GM18858 (cell line): ENCODE results near the gene CCDC80.
A peak's percentile ranks its signal among the peaks of the same experiment; 100 is the strongest.

Experiments used
- ATAC-seq: cut with Tn5 transposase; IDR thresholded peaks from one replicate; pipeline ENCODE4 v1.9.1; 2021; ENCODE audit not compliant: unreplicated experiment

CCDC80 gene, protein sequence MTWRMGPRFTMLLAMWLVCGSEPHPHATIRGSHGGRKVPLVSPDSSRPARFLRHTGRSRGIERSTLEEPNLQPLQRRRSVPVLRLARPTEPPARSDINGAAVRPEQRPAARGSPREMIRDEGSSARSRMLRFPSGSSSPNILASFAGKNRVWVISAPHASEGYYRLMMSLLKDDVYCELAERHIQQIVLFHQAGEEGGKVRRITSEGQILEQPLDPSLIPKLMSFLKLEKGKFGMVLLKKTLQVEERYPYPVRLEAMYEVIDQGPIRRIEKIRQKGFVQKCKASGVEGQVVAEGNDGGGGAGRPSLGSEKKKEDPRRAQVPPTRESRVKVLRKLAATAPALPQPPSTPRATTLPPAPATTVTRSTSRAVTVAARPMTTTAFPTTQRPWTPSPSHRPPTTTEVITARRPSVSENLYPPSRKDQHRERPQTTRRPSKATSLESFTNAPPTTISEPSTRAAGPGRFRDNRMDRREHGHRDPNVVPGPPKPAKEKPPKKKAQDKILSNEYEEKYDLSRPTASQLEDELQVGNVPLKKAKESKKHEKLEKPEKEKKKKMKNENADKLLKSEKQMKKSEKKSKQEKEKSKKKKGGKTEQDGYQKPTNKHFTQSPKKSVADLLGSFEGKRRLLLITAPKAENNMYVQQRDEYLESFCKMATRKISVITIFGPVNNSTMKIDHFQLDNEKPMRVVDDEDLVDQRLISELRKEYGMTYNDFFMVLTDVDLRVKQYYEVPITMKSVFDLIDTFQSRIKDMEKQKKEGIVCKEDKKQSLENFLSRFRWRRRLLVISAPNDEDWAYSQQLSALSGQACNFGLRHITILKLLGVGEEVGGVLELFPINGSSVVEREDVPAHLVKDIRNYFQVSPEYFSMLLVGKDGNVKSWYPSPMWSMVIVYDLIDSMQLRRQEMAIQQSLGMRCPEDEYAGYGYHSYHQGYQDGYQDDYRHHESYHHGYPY

DNA sequence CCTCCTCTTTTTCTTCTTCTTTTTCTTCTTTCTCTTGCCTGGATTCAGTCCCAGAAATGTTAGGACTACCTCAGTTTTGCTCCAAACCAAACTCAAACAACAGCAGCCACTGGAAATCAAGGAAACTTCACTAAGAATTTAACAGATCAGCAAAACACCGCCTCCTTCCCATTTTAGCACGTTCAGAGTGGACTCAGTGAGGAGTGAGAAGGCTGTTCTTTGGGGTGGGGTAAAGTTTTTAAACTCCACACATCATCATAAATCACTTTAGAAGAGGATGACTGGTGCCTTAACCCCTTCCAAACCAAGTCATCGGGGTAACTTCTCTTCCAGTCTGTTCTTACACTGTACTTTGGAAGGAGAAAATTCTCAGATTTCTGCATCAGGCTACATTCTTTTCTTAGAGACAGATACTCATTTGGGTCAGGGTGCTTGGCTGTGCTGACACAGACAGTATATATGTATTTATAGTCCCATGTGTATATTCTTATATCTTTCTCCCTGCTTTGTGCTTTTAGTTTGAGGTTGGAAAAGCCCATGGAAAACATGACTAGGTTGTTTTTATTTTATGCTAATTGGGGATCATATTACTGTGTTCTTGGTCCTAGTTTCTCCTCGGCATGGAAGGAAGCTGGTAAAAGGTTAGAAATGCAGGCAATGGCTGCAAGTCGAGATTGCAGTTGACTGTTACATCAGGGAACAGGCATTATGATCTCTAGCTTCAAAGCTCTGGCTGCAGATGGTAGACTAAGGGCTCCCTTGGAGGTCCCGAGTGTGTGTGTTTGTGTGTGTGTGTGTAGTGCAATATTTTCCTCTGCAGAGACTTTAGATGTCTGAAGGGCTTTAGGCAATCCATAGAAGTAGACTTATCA, at the start of gene CCDC80:
Gene CCDC80, minus strand, starts transcription at position 214 of the 872 bp plus-strand sequence. CDS start 1,238 bp downstream, outside the sequence.
- ATAC-seq: no peak

DNA sequence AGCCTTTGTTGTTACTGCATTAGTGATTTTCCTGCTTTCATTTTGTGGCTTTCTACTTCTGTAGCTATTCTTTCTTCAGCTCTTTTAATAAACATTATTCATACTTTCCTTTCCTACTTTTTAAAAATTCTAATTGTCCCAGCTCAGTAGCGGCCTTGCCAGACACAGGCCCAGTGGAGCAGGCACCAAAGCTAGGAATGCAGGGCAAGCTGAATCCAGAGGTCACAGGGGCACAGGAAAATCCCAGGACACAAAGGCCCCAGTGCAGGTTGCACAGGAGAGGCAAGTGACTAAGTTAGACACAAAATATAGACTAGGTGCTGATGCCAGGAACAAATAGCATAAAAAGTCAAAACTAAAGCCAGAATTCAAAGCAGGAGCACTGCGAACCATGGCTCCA, 49.0 kb upstream of the CCDC80 start:
- no peak for ATAC-seq

DNA sequence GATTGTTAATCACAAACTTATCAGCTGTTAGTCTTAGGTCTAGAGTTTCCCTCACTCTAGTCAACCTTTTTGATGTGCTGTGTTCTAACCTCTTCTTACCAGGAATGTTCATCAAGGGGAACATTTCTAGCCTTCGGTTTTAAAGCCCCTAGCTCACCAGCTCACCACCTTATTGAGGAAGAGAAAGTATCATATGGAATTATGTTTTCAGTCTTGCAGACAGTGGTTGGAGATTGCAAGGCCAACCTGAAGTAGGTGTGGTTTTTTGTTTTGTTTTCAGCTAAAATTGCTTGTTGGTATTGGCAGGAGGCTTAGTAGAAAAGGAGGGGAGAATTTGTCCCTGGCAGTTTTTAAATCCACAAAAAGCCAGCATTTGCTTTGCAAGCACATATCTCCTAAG, 48.4 kb upstream of the CCDC80 start:
- ATAC-seq: no peak

DNA sequence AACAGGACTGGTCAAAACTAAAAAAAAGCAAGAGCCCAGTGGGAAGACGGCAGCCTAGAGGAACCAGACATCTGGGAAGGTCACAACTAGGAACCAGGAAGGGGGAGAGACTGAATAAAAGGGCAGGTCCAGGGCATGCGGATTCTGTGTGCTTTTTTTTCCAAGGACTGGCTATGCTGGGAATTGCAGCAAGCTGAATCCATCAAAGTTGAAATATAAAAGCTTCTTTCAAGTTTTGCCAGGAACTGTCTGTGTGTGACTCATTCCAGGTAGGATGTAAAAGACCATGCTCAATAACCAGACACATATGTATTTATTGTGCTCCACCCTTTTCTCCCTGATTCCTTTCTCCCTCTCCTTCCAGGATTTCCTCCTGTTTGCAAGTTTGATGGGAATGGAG, 47.9 kb upstream of the CCDC80 start:
- ATAC-seq: no peak

DNA sequence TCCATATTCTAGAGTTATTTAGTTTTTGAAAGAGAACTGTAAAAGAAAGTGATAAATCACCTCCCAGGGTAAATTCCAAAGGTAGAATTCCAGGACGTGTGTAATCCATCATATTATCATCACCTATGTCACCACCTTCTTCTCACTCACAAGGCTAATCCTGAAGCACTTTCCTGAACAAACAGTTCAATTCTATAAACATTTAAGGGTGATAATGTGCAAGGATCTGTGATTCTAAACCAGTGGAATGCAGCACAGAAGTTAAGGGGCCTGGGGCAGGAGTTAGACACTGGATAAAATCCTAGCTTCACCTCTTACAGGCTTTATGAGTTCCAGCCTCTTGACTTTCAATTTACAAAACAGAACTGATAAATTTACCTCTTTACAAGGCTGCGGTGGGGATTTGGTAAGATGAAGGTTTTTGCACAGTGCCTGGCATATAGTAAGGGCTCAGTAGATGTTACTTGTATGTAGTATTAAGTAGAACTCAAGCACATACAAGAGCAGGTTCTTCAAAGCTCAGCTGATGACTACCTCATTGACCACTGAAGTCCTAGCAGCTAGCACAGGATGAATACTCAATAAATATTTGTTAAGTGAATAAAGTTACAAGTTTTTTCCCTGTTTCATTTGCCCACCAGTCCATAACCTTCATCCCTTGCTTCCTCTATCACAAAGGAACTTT, 47.3 kb upstream of the CCDC80 start:
- ATAC-seq: no peak

DNA sequence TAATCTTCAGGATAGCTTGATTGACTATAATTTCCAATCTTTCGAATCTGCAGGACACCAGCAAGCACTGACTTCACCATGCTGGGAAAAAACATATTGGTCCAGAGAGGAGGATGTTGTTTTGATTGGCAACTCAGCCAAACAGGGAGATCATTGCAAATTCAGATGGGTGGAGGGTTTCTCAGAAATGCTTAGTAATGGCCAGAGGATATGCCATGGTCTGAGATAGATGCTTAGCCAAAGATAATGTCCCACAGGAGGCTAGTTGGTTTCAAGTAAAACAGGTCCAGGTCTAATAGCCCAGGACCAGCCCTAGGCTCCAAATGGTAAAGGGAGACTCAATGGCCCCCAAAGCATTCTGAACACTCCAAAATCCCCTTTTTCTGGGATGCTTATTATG, 46.7 kb upstream of the CCDC80 start:
- no peak for ATAC-seq

DNA sequence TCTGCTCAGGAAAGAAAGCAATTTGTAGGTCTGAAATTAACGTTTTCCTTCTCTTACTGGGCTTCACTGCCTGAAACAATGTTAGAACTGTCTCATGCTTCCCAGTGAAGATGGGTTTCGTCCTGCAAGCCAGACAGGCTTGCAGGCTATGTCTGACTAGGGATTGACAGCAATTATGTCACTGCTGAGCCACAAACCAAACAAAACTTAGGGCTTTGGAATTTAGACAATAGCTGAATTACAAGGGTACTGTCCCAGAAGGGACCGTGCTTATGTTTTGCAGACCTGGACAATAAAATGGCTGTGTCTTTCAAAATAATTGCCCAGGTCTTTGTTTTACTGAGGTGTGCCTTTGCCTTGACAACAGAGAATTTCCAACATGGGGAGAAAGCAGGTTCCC, 46.3 kb upstream of the CCDC80 start:
- no peak for ATAC-seq

DNA sequence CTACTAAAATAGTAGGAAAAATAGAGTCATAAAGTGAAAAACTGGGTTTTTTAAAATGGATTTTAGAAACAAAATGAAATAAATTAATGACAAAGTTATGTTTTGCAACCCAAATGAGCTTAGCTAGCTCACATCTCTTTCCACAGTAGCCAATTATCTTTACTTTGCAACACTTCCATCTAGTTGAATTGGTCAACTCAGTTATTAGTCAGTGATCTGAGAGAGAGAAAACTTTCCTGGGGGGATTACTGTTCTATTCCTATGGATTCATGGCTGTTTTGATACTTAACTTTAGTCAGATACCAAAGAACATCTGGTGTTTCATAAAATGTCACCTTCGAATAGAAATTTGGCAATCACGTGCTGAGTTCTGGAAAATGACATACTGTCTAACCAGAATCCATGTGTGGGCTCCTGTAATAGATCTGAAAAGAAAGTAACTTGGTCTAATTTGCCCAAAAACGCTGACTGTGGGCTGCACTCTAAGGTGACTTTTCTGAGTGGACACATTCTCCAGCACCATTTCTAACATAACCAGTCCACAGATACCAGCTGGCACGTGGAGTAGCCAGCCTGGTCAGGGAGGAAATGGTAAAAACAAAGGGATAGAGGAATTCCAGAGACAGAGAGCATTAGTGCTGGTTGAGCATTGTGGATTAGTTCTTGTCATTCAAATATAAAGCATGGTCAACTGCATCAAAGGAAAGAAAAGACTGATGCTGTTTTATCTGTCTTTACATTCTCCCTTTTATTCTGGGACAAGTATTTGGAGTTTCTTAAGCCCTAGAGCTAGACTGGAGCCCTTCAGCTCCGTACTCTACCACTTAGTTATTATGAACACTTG, 45.2 kb upstream of the CCDC80 start:
- no peak for ATAC-seq

DNA sequence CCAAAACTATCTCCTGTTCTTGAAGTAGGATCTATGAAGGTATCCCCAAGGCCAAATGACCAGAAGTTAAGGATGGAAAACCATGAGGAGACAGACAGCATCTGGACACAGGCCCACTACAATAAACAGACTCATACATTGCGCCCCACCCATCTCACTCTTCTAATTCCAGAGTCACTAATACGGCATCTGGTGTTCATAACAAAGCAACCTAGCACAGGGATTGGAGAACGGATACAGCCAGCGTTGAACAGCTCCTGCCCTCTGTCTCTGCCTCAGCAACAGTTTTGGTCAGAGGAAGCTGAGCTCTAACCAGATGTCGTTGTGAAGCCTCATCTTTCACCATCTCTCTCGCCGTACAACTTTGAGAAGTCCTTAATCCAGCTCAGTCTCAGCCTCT, 44.5 kb upstream of the CCDC80 start:
- ATAC-seq: no peak

DNA sequence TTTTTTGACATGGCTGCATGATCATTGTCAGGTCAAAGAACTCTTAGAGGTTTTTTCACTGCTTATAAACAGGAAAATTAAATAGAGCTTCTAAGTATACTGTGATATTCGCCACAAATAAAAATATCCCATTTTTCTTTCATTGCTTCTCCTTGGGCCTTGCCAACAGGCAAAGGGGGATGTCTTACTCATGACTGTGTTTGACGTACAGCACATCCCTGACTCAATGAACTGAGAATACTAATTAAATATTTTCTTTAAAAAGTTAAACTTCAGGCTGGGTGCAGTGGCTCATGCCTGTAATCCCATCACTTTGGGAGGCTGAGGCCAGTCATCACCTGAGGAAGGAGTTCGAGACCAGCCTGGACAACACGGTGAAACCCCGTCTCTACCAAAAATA, 41.4 kb upstream of the CCDC80 start:
- ATAC-seq: no peak

DNA sequence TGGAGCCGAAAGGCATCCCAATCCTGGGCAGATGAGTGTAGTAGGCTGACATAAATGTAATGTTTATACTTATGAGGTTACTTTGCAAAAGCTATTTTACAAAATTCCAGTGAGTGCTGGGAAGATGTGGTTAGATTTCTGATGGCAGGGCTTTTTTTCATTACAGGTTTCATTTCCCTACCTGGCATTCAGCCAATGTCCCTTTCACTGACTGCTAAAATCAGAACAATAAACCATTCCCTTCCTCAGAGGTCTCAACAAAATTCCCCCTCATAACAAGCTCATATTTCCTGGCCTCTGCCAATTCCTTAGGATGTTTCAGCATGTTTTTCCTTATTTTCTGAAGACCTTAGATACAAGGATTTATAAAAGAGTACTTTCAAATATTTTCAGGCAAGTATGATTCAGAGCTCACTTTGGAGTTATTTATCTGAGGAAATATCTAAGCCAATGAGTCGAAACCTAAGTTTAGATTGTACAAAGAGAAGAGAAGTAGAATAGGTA, 40.9 kb upstream of the CCDC80 start:
- no peak for ATAC-seq

DNA sequence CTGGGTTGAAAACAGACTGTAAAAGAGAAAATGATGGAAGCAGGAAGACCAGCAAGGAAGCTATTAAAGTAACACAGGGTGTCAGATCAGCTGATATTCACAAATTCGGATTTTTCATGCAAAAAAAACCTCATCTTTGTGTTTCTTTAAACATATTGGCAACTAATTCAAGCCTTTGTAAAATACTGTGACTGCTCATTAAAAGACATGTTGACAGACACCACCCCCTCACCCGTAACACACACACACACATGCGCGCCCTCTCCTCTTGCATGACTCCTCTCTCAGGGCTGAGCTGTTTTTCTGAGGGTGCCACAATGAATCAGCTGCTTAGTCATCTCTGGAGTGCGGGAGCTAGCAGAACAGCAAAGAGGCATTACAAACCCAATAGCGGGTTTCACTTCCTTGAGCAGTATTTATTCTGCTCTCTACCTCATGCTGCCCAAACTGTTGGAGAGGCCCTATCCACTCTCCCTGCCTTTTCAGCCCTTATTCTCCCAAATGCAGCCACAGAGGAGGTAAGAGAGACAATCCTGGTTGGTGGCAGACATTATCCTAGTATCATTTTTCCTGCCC, 35.8 kb upstream of the CCDC80 start:
- peak; percentile 97 for ATAC-seq

DNA sequence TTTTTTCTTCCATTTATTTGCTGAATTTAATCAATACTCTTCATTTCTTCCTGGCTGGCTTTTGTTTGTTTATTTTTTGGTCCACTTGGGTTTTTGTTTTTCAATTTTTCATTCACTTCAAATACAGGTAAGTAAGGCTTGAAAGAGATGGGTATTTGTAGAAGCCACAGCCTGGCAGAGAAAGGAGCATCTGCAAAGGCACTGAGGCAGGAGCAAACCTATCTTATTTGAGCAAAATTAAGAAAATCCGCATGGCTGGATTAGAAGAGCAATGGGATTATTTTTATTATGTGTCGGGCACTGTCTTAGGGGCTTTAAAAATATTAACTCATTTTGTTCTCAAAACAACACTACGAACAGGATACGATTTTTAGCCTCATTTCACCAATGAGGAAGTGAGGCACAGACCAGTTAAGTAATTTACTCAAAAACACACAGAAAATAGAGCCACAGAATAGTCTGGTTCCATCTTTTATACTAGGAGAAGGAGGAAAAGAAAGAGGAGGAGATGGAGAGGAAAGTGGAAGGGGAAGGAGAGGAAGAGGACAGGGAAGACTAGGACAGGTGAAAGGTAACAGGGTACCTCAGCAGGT, 35.1 kb upstream of the CCDC80 start:
- no peak for ATAC-seq

DNA sequence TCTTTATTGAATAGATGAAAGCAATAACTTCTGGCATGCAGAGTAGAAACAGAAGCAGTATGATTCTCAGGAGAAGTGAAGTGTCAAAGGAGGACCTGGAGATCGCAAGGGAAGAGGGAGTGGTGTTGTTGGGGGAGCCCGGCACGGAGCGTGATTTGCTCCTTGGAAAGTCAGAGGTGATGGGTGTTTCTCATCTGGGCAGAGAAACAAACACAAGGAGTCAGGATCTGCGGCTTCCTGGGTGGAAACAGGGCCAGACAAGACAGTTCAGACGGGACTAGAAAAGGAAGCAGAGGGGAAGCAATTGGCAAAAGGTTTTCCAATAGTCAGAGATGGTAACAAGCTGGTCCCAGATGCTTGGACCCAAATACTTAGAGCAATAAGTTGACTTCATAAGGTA, 34.4 kb upstream of the CCDC80 start:
- ATAC-seq: no peak

DNA sequence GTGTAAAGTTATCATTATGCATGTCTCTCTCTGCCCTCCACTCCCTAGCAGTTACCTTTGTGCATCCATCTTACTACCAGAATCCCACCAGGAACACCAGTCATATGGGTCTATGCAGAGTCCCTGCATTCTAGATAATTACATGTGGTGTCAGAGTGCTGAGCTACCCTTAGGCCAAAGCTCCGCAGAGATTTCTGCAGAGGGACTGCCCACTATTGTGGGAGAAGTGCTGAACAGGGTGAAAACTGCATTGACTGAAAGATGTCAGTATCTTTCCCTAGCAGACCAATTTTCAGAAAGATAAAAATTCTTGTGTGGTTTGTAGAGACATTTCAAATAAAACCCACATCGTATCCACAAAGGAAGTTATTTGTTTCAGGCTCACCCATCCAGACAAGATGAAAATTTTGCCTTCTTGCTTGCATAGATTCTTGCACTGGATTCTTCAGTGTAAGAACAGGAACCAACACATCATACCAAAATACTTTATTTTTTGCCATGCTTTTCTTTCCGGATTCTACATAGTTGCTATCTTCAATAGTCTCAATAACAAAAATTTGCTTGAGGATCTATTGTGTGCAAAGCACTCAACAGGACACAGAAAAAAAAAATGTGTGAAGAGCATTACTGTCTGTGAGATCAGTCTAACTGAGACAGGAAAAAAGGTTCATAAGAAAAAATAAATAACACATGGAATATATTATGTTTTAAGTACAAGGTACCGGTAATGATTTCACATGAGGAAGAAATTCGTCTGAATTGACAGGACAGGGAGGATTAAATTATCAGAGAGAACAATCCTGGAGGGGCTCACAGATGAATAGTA, 32.0 kb upstream of the CCDC80 start:
- ATAC-seq: no peak

DNA sequence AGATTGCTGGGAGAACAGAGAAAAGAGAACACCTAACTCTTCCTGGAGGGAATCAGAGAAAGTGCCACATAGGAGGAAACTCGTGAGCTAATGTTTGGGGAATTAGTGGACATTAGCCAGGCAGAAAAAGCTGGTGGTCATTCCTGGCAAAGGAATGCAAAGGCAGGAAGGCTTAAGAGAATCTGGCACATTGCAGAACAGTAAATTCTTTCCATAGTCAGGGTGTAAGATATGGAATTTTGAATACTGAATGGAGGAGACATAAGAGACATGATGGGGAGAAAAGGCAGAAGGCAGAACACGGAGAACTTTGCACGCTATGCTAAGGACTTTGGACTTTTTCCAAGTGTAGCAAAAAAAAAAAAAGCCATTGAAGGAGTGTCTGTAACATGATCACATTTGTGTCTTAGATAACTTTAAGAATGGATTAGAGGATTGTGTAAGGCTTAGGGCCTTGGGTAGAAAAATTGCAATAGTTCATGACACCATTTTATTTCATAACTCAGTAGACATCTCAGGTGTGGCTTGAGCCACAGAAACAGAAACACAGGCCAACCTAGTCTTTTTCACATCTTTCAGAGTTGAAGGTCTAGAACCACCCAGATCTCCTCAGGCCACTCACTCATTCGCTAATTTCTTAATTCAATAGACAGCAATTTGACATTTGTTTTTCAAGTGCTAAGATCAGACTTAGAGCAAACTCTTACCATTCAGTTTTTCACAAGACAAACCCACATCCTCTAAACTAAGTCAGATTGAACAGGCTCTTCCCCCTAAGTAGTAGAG, 31.2 kb upstream of the CCDC80 start:
- ATAC-seq: no peak

DNA sequence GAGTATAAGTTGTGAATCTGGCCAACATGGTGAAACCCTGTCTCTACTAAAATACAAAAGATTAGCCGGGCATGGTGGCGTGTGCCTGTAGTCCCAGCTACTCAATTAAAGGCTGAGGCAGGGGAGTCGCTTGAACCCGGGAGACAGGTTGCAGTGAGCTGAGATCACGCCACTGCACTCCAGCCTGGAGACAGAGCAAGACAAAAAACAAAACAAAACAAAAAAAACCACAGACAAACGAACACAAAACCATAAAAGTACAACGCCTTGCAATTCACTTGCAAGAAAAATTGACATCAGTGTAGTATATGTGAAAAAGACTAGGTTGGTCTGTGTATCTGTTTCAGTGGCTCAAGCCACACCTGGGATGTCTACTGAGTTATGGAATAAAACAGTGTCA, 29.9 kb upstream of the CCDC80 start:
- ATAC-seq: no peak
